HG03175 (cell line): ENCODE data around the gene TNK2.
"Not testable (repeated sequence)": the region's sequence is repeated elsewhere in the genome, so short reads cannot be mapped to it uniquely, and the experiment has no call there.

ENCODE experiments used
- ATAC-seq: cut with Tn5 transposase; IDR thresholded peaks from one replicate; pipeline ENCODE4 v1.9.1; 2021; ENCODE audit warnings: mild to moderate bottlenecking, moderate library complexity; ENCODE audit not compliant: unreplicated experiment

The TNK2 gene

GRCh38 chr3:195872097-195872496, 36.3 kb downstream of the TNK2 start:
- no peak for ATAC-seq

- not testable (repeated sequence) for ATAC-seq
Observed at GRCh38 chr3:195871686-195872085, 36.7 kb downstream of the TNK2 start.

GRCh38 chr3:195870937-195871336, 37.4 kb downstream of the TNK2 start:
- no peak for ATAC-seq

- no peak for ATAC-seq
Observed at GRCh38 chr3:195870442-195870841, 37.9 kb downstream of the TNK2 start.

GRCh38 chr3:195869413-195870001, 38.8 kb downstream of the TNK2 start:
- ATAC-seq, result no peak

- ATAC-seq, result no peak
Observed at GRCh38 chr3:195868866-195869412, 39.4 kb downstream of the TNK2 start.

DNA sequence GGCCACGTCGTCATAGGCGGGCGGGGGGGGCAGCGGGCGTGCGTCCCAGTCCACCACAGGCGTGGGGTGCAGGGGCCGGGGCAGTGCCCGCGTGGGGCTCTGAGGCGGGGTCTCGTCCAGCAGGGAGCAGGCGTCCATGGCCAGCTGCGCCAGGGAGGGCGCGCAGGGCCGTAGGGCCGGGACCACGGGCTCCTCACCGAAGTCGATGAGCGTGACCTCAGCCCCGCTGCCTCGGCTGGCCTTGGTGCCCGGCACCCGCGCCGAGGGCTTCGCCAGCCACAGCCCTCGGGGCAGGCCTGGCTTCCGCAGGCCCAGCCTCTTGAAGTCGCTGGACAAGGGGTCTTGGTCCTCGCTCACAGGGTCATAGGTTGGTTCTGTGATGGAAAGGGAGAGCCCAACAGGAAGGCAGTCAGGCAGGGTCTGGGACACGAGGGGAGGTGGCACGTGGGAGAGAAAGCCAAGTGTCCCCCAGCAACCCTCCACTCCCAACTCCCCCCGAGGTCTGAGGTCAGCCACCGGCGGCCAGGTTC, 40.0 kb downstream of the TNK2 start:
- no peak for ATAC-seq

- ATAC-seq, result no peak
Observed at GRCh38 chr3:195867631-195868335, 40.6 kb downstream of the TNK2 start.

DNA sequence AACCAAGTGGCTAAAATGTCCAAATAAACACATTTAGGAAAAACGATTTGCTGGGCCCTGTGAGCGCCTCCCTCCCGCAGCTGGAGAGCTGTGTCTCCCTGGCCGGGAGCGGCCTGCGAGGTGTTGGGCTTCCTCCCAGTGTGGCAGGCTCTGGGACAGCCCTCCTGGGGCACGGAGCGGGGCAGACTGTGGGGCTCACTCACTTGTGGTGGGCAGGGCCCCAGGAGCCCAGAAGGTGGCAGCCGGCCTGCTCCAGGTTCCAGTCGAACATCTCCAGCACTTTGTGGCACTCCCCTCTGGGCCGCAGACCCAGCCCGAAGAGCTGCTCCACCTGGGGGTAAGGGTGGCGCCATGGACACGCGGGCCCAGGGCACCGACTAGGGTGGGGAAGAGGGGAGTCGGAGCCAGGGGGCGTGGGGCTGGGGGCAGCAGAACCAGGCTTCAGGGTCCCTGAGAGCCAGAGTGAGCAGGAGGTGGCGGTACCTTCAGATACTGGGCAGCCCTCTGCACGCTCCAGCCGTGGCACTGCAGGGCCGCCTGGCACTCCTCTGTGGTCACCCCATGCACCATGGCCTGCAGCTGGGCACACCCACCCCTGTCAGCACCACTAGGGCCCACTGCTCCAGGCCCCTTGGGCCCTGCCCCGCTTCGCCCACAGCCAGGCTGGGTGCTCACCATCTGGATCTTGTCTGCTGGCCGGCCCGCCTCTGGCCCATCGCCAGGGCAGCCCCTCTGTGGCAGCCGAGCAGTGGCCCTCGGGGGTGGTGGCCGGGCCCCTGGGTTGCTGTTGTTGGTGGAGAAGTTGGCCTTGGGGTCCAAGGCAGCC, 41.5 kb downstream of the TNK2 start:
- no peak for ATAC-seq

DNA sequence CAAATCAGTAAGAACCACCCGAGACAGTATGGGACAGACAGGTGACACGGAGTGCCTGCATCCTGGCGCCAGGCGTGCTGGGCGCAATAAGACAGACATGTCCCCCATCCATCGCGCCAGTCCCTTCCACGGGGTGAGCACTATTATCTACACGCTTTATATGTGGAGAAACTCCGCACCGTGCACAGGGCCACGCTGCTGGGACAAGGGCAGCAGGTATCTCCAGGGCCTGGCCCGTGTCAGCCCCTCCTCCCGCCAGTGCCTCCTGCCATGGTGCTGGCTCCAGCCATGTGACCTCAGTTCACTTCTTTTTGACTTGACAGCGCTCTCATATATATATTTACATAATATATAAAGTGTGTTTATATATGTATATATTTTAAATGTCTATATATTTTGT, 42.6 kb downstream of the TNK2 start:
- ATAC-seq, result no peak

GRCh38 chr3:195863121-195864061, 45.0 kb downstream of the TNK2 start:
- ATAC-seq, result no peak

DNA sequence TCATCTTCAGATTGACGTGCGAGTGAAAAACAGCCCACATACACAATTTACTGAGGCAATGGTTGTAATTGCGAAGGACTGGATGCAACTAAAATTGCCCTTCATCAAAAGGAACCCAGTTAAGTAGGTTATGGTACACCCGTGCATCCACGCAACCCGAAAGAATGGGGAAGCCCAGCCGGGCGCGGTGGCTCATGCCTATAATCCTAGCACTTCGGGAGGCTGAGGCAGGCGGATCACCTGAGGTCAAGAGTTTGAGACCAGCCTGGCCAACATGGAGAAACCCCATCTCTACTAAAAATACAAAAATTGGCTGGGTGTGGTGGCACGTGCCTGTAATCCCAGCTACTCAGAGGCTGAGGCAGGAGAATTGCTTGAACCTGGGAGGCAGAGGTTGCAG, 46.0 kb downstream of the TNK2 start:
- not testable (repeated sequence) for ATAC-seq

DNA sequence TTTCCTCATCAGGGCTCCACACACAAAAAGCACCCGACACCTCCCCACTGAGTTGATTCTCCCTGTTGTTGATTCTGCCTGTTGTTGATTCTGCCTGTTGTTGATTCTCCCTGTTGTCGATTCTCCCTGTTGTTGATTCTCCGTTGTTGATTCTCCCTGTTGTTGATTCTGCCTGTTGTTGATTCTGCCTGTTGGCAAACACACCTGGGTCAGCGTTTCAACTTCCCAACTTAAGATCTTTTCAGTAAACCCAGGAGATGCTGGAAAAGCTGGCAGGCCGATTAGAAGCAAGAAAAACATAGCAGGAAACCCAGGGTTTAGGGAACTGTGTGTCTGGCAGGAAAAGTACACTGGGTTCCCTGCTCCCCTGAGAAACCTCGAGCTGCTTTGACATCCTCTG, 47.9 kb downstream of the TNK2 start:
- no peak for ATAC-seq

DNA sequence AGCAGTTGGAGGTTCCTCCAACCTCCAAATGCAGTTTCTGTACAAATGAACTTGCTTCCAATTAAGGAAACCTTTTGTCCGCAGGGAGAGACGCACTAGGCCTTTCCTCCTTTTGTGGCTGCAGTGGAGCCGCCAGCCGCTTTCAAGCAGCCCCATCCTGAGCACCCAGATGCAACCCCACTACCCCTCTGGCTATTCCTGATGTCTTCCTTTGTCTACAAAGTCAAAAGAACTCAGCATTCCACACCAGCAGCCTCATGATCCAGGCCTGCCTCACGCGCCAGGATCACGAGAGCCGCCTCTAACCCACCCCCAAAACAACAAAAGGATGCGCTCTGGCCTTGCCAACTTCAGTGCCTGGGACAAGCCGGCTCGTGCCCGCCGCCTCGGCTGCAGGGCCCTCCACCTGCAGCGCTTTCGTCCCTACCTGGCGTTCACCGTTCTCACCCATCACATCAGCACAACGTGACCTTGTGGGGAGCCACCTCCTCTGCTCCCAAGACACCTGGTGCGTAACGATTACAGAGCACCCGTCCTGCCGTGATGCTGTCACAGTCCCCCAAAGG, 48.4 kb downstream of the TNK2 start:
- ATAC-seq, result no peak

DNA sequence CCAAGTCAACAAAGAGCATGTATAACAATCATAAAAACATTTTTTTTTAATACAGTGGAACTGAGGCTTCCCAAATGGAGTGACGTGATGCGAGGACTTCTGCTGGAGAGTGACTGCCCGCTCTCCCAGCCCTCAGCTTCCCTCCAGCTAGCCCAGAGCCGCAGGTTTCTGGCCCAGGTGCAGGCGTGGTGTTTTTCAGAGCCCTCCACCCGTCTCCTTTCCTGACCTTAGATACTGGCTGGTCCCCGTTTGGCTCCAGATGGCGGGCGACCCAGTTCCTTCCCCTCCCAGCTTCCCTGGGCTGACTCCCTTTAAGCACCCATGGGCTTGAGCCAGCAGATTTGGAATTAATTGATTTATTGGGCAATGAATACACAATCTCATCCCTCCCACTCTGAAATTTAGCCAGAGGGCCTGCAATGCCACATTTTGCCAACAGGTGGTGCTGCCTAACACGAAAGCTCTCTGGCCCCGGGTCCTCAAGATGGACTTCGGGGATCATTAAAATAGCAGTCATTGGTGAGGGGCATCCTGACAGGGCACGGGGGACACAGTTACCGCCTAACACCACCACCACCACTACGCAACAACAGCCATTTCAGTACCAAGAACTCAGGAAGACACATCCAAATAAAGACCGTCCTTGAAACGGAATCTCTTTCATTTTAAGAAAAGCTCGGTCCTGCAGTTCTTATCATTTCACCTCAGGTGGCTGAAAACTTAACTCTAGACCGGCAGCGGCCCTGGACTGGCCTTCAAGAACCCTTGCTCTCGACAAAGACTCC, 49.1 kb downstream of the TNK2 start:
- no peak for ATAC-seq

DNA sequence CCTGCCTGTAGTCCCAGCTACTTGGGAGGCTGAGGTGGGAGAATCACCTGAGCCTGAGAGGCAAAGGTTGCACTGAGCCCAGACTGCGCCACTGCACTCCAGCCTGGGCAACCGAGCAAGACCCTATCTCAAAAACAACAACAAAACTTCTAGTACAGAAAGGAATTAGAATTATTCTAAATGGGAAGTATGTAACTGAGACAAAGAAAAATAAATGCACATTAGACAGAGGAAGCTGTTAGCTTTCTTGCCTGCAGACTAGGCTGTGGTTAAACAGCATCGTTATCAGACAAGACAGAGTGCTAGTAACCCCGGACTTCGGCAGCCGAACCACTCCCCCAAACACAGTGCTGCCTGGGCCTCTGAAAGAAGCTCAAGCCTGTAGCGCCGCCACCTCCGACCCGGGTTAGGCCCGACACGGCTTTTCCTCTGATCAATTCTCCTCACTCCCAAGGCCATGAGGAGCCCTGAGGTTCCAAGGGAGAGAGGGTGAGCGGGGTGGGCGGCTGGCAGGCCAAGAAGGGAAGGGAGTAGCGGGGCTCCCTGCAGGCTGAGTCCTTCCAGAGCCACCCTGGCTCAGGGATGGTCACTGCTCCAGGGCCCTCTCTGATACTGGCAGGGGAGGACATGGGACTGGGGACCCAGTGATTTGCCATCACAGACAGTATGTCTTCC, 51.8 kb downstream of the TNK2 start:
- ATAC-seq, result no peak

DNA sequence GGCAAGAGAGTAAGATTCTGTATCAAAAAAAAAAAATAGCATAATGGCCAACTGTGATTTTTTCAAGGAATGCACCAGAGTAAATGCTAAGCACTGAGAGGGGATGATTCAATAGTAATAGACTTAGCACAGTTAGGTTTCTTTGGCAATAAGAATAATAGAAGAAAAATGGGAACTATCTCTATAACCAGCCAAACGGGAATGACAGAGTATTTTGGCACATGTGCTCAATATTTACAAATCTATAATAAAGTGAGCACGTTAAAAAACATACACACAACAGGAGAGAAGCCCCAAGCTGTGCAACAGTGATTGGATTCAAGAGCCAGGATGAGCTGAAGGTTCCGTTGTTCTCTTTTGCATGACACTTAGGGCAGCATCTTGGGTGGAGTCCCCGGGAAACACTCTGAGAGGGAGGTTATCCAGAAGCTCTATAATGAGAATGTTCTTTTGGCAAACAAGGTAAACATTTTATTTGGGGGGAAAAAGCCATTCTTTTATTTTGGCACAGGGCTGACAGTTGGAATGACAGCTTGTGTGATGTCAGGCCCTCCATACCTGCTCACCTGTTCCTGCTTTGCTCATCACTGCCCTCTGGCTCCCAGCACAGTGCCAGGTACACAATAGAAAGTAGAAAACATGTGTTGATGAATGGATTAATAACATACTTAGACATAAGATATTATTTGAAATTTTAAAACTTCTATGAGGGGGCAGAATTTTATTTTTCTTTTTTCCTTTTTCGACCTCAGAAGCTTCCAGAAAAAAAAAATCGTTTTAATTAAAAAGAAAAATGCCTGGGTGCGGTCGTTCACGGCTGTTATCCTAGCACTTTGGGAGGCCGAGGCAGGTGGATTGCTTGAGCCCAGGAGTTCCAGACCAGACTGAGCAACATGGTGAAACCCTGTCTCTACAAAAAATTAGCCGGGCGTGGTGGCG, 52.6 kb downstream of the TNK2 start:
- no peak for ATAC-seq
